Stimulated activated CD8-positive, alpha-beta memory T cell treated with anti-CD3 and anti-CD28 coated beads, Interleukin-2, amount 100 ng/mL, for 48 hours (primary cell): ENCODE results near the gene VAPB.
"Not testable (repeated sequence)": the region's sequence is repeated elsewhere in the genome, so short reads cannot be mapped to it uniquely, and the experiment has no call there.

Experiments
- DNase-seq, 2 donors: peaks; one replicate each; pipeline ENCODE4 v3.0.0-alpha.2; 2020; ENCODE audit warnings: low read depth in 2 of 2

Gene VAPB

DNA sequence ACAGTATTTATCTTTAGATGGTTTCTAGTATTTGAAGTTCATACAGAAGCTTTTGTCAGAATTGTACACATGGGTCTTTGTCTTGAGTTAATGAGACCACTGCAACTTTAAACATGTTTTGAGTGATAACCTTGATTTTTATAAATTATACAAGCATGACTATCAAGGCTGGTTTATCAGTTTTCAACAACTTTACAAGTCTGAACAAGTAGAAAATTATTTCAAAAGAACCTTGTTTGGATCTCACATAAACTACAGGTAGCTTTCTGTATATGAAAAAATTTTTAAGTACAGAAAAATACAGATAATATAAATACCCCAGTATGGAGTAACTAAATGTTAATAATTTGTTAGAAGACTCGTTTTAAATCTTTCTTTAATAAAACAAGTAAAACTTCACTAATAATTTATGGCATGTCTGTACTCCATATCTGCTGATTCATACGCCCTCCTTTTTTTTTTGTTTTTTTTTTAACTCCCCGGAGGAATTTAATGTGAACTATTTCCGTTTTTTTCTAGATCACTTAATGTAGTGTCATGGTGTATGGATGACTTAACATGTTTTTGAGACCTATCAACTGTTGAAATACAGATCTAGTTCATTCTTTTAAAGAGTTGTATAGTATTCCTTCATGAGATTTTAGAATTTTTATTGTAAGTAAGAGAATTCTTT lies 18.3 kb downstream of the VAPB start:
- DNase-seq = no peak

GRCh38 chr20:58407966-58408557 lies 19.0 kb downstream of the VAPB start:
- no peak for DNase-seq

GRCh38 chr20:58408603-58409246 lies 19.7 kb downstream of the VAPB start:
- no peak for DNase-seq

GRCh38 chr20:58414216-58414615 lies 25.2 kb downstream of the VAPB start:
- DNase-seq = not testable (repeated sequence)

GRCh38 chr20:58414786-58415185 lies 25.8 kb downstream of the VAPB start:
- not testable (repeated sequence) for DNase-seq

GRCh38 chr20:58416057-58416456 lies 27.0 kb downstream of the VAPB start:
- no peak for DNase-seq

DNA sequence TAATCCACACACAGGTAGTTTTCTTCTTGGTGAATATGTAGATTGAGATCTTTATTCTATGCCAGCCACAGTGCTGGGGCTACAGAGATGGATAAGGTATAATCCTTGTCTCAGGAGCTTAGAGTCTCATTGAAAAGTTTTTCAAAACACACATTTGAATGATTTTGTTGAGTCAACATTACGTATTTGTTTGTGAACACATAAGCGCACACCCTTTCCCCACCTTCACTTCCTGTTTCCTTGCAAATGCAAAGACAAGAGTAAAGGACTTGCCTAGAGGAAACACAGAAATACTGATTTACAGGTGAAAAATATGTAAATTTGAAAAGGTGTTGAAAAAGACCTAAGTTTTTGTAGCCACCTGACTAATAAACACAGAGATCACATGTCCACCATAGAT lies 27.8 kb downstream of the VAPB start:
- DNase-seq = no peak

DNA sequence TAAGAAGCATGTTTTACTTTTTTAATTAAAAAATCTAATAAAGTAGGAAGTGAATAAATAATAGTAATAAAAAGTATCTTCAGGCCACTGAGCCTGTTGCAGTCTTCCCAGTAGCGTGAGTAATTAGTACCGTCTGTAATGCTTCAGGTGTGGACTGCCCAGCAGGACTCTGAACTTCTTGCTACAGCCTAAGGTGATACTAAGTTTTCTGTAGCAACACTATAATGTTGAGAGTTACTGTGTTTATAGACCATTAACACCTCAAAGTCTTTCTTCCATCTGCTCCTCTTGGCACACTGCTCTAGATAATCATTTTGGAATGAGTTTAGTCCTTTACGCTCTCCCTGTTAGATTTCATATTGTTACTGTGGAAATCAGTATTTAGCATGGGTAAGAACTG lies 28.4 kb downstream of the VAPB start:
- no peak for DNase-seq

DNA sequence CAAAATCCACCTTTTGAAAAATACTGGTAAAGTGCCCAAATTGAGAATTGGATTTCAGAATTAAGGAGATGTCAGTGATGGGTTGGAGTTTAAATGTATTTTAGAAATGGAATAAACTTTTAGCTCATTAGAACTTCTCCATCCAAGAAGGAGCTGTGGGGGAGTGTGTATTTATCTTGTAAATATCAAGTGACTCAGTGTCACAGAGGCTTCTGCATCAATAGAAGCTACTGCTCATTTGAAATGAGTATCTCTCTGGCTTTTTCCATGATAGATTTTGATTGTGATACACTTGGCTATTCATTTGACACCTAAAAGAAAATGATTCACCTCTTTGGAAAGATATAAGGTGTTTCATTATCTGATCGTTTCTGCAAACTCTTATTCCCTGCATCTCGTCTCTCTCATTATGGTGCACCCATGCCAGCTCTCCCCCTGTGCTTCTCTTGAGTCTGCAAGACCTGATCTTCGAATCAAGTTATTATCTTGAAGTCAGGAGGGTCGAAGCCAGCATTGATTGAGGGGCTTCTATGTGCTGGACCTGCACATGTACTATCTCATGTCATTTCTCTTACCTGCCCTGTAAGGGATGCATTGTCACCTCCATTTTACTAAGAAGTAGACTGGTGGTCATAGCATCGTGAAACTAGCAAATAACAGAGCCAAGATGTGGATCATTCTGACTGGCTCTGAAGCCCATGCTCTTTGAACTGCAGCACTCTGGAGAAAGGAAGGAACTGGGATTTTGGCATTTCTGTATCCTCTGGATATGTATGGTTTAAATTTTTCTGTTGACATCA lies 30.1 kb downstream of the VAPB start:
- DNase-seq = no peak

DNA sequence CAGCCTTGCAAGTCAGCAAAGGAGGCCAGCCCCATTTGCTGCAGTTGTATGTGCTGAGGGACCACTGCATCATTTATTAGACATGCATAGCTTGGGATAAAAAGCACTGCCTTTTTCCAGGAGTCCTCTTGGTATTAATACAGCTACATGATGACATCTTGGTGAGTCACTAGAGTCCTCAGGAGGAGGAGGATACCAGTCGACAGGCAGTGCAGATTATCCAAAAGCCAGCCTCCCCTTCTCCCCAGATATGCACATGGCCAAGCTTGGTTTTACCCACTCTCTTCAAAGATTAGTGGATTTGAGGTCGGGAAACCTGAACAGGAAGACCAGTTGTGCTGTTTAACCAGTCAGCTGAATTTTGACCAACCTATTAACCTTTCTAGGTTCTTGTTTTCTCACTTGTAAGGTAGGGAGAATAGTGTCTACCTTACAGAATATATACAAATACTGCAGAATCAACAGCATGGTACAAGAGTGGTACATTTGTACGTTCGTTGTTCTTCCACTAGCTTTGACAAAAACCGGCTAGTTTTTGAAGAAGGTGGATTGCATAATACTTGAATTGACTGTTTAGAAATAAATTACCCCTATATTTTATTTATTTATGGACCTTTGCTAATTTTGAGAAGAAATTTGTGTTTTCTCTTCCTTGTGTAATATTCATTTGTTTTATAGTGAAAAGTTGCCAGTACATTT lies 31.9 kb downstream of the VAPB start:
- no peak for DNase-seq

GRCh38 chr20:58421497-58421850 lies 32.4 kb downstream of the VAPB start:
- no peak for DNase-seq

DNA sequence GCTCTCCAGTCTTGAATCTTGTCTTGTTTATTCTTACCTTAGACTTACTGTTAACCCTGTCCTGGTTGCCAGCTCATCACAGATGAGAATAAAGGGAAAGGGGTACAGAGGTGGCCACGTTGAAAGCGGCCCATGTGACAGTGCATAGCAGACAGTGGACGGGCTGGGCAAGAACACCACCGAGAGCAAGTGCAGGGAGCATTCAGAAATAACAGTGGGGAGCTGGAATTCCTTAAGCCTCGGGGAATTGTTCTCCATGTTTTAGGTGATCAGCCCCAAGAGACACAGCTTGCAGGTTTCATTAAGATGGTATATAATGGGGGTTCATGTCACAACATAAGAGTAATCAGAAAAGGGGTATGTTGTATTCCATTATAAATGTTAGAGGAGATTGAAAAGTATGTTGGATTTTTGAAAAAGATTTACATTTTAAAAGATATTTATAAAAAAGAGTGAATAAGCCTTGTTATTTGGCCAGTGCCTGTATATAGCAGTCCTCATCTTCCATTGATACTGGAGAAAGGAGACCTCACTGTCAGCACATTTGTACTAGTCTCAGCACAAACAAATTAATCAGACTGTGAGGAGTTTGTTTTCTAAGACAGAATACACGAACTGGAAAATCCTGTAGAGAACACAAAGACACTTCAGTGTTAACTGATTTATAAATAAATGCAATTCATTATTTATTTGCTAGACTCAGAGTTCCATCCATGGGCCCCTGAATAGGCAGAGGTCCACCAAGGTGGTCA lies 35.4 kb downstream of the VAPB start:
- no peak for DNase-seq

DNA sequence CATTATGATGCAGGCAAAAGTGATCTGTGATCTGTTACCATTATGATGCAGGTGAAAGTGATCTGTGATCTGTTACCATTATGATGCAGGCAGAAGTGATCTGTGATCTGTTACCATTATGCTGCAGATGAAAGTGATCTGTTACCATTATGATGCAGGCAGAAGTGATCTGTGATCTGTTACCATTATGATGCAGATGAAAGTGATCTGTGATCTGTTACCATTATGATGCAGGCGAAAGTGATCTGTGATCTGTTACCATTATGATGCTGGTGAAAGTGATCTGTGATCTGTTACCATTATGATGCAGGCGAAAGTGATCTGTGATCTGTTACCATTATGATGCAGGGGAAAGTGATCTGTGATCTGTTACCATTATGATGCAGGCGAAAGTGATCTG lies 38.5 kb downstream of the VAPB start:
- not testable (repeated sequence) for DNase-seq

DNA sequence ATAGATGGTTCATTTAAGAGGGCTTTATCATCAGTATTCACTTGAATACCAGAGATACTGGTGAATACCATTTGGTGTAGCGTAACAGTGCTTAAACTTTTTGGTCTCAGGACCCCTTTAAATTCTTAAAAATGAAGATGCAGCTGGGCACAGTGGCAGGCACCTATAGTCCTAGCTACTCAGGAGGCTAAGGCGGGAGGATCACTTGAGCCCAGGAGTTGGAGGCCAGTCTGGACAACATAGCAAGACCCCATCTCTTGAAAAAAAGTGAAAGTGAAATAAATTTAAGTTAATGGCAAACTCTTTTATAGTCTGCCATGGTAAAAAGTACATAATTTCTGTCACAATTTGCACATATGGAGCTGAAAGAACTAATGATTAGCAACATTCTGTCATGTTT lies 39.3 kb downstream of the VAPB start:
- no peak for DNase-seq

DNA sequence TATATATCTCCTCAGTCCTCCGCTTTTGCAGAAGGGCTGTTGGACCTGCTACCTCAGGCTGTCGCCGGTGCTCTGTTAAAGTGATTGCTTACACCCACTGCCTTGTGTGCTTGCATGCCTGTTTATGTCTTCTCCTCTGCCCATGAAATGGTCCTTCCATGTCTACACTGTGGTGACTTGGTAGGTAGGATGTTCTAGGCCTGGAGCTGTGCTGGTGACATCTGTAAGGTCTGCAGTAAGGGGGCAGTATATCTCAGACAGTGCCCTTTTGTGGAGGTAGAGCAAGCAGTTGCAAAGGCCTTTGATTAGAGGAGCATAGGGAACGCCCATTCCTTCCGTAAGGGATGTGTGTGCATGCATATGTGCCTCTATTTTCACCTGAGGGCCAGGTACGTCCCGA lies 40.3 kb downstream of the VAPB start:
- no peak for DNase-seq

DNA sequence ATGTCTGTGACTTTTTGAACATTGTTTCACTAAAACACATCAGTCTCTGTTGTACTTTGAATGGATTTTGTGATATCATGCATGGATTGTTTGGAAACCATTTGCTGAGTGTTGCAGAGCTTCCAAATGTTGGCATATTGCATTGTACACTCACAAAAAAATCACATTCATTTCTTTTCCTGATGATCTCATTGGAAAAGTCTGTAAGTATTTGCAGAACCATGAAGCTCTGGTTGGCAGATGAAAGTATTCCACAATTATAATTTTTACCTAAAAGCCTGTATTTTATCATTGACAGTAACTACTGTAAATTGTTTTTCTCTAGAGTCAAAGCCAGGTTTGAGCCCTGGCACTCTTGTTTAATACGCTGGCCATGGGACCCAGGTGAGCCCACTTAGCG lies 42.1 kb downstream of the VAPB start:
- DNase-seq = no peak

DNA sequence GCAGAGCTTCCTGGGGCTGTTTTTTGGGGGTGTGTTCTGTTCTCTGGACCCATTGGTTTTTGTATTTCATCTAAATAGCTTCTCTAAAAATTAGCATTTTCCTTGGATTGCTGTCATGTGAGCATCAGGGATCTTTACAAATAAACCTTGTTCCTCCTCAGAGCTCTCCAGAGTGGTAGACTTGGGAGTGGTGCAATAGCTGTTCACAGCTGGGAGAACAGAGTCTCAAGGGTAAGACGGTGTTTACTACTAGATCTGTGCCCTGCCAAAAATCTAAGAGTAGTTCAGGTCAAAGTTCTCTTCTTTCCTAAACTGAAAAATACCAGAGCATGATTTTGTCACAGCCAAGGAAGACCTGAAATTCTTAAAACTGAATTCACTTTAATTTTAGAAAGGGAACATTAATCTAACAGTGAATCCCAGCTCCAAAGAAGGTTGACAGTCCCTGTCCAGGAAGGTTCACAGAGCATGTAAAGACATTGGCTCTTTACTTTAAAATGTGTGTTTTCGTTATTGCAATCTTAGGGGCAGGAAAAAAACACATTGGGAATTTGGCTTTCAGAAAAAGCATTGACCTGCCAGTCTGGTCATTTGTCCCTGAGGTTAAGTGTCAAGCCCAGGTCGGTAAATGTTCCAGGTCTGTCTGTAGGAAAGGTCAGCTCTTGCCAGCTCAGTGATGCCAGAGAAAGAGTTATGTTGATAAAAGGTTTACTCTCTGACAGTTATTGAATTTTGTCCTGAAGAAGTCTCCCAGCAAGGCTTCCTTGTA lies 43.3 kb downstream of the VAPB start:
- DNase-seq = no peak

DNA sequence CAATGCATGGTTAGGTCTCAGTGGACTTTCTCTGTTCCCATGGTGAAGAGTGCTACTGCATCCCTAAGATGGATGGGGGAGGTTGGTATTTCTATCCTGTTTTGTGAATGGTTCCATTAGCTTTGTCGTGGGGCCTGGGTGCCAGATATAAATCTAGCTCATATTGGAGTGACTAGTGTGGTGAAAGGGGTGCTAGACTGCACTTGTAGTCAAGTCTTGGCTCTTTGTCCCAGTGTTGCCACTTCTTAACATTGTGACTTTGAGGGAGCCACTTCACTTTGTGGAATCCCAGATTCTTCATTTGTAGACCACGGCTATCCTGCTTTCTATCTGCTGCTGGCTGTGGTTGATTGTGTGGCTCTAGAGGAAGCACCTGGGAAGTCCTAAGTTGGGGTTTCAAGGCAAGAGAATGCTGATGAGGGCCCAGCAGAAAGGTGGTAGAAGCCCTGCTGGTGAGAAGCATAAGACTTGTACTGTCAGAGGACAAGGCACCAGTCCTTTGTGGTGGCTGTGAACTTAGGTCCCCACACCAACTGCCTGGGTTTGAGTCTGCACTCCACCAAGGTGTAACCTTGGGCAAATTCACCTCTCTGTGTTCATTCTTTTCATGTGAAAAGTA lies 44.1 kb downstream of the VAPB start:
- DNase-seq = no peak

DNA sequence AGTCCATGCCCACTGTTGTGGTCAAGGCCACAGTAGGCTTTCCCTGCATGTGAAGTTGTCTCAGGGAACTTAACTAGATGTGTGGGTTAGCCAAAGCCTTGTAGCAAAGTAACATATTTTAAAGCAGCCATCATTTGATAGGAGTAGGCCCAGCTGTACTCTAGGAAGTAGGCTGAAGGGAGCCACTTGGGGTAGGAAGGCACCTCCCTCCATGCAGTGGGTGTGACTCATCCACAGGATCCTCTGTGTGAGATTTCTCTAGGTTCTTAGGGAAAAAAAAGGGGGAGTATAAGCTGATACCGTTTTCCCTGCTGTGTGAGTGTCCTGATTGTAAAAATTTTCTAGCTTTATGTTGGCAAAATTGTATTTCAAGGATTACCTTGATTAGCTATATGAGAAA lies 44.7 kb downstream of the VAPB start:
- DNase-seq = no peak

DNA sequence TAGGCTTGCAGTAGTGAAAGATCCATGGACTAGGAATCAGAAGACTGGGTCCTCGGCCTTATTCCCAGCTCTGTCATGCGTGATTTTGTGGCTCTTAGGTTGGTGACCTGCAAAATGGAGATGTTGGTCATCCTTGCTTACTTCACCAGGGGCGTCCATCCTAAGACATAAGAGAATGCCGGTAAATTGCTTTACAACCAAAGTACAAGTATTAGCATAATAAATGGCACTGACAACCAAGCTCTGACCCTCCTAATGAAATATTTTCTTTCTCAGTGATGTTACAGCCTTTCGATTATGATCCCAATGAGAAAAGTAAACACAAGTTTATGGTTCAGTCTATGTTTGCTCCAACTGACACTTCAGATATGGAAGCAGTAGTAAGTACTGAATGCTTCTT lies 45.3 kb downstream of the VAPB start:
- no peak for DNase-seq
